Liver (tissue), 9 donors: Measurements from ENCODE around the gene SBK3. TPM values are rescaled to one million over a fixed set of nuclear protein-coding genes. Genes with fewer than 3 reads are reported as not detected.

Experiments
- DNase-seq: peaks from one replicate; pipeline ENCODE4 v3.0.0-alpha.2; 2017; ENCODE audit warnings: low spot score
- H3K27ac ChIP-seq, 2 donors: one replicate each; pipeline ENCODE4 v1.7.0; 2013; ENCODE audit warnings: inconsistent platforms in 2 of 2, low read length in 2 of 2, control low read depth in 1 of 2, low read depth in 1 of 2, mild to moderate bottlenecking in 1 of 2
- H3K27me3 ChIP-seq, 4 donors: one replicate each; pipeline versions ENCODE4 v1.6.1 to v1.7.0; 2013; ENCODE audit warnings: low read length in 3 of 4, inconsistent platforms in 1 of 4, mild to moderate bottlenecking in 1 of 4, moderate library complexity in 1 of 4; ENCODE audit not compliant: control insufficient read depth in 4 of 4, insufficient read depth in 4 of 4
- H3K36me3 ChIP-seq, 4 donors: one replicate each; pipeline versions ENCODE4 v1.6.1 to v1.7.0; 2013; ENCODE audit warnings: low read length in 3 of 4, mild to moderate bottlenecking in 3 of 4, low read depth in 1 of 4, moderate library complexity in 1 of 4; ENCODE audit not compliant: control insufficient read depth in 4 of 4, insufficient read depth in 3 of 4
- H3K4me1 ChIP-seq, 4 donors: one replicate each; pipeline versions ENCODE4 v1.6.1 to v1.7.0; 2013; ENCODE audit warnings: low read length in 3 of 4, mild to moderate bottlenecking in 3 of 4, moderate library complexity in 1 of 4; ENCODE audit not compliant: control insufficient read depth in 4 of 4, insufficient read depth in 4 of 4
- H3K4me3 ChIP-seq, 3 donors: one replicate each; pipeline versions ENCODE4 v1.6.1 to v1.7.0; 2013; ENCODE audit warnings: low read length in 3 of 3, control low read depth in 1 of 3, low read depth in 1 of 3, mild to moderate bottlenecking in 1 of 3
- H3K9ac ChIP-seq, 2 donors: one replicate each; pipeline ENCODE4 v1.7.0; 2013; ENCODE audit warnings: low read length in 2 of 2, mild to moderate bottlenecking in 2 of 2, moderate library complexity in 2 of 2, control low read depth in 1 of 2, low read depth in 1 of 2
- H3K9me3 ChIP-seq, 4 donors: one replicate each; pipeline versions ENCODE4 v1.6.1 to v1.7.0; 2013; ENCODE audit warnings: low read length in 3 of 4; ENCODE audit not compliant: control insufficient read depth in 4 of 4
- EGR1 ChIP-seq, 2 donors: IDR thresholded peaks; 2 replicates each; pipeline ENCODE4 v1.6.1; 2016 to 2018; ENCODE audit warnings: antibody characterized with exemption in 2 of 2, low read depth in 2 of 2
- FOXA1 ChIP-seq: IDR thresholded peaks from 2 replicates; pipeline ENCODE4 v1.6.1; 2016; ENCODE audit warnings: antibody characterized with exemption
- FOXA2 ChIP-seq: IDR thresholded peaks from 2 replicates; pipeline ENCODE4 v1.6.1; 2016; ENCODE audit warnings: antibody characterized with exemption
- JUND ChIP-seq, 2 donors: IDR thresholded peaks; 2 replicates each; pipeline ENCODE4 v1.6.1; 2016; ENCODE audit warnings: antibody characterized with exemption in 2 of 2
- RAD21 ChIP-seq, 2 donors: IDR thresholded peaks; 2 replicates each; pipeline ENCODE4 v1.6.1; 2016; ENCODE audit warnings: antibody characterized with exemption in 2 of 2, mild to moderate bottlenecking in 2 of 2
- WGBS: extraction: QIAGEN DNeasy Blood & Tissue Kit; methylation state at CpG from one replicate; pipeline ENCODE4 v1.1.7; 2013; 5-methylcytosine and 5-hydroxymethylcytosine counted together
- polyA plus RNA-seq, 2 donors: library from polyadenylated mRNA; stranded (reverse) in 1 of 2; unstranded in 1 of 2; fragments of 200-250 nt in 1 of 2; fragments of >200 nt in 1 of 2; fragmentation: Nextera tagmentation in 1 of 2; extraction: Ambion mirVana in 1 of 2; gene quantifications; one replicate each; pipeline versions ENCODE4 v1.2.1 to v1.2.3, GENCODE V29; 2013 to 2015
- total RNA-seq, 2 donors: library from RNA; depleted of rRNA; stranded (reverse); fragments of >200 nt; gene quantifications; one replicate each; pipeline ENCODE4 v1.2.3, GENCODE V29; 2014
- TF ChIP-seq, protein P1 (sequence below): IDR thresholded peaks from 2 replicates; pipeline ENCODE4 v1.6.1; 2016; ENCODE audit warnings: antibody characterized with exemption, mild to moderate bottlenecking
- TF ChIP-seq, protein P2 (sequence below): IDR thresholded peaks from 2 replicates; pipeline ENCODE4 v1.6.1; 2016; ENCODE audit warnings: antibody characterized with exemption
- donor health status: healthy.
- donor health status: healthy.
- donor health status: healthy.
- donor health status: healthy.
- donor health status: healthy.

The SBK3 gene
- total and polyA plus RNA-seq, 4 donors: 0.03 TPM; not detected in 3

DNA sequence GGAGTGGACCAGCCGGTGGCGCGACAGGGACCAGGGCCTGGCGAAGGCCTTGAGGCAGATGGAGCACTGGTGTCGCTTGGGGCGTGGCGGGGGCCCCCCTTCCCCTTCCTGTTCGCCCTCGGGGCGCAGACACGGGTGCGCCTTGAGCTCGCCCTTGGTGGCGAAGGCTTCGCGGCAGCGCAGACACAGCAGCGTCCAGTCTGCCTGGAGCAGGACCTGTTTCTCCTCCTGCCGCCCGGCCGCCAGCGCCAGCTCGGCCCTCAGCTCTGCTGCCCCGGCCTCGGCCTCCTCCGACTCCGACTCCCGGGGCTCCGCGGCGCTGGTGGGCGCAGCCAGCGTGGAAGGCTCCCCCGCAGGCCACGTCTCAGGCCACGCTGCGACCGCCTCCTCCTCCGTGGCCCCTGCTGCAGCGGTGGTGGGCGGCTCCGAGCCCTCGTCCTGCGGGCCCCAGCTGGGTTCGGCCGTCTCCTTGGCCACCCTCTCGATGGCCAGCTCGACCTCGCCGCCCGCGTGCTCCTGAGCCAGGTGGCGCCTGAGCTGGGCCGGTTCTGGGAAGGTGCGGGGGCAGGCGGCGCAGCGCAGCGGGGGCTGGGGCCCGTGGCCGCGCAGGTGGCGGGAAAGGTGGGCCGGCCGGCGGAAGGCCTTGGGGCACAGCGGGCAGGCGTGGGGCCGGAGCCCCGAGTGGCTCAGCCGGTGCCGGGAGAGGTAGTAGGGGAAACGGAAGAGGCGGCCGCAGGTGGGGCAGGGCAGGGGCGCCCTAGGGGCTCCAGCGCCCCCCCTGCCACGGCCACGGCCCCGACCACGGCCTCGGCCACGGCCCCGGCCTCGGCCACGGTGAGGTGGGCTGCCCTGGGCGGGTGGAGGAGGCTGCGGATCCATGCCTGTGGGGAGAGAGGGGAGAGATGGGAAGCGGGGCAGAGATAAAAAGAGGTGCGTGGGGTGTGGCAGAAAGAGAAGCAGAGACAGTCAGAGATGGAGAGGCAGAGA lies 33.7 kb upstream of the SBK3 start:
- H3K27me3 ChIP-seq: no peaks in the 10 kb centered on the region
- 96% methylated on average over 90 of the region's 90 CpGs for WGBS

DNA sequence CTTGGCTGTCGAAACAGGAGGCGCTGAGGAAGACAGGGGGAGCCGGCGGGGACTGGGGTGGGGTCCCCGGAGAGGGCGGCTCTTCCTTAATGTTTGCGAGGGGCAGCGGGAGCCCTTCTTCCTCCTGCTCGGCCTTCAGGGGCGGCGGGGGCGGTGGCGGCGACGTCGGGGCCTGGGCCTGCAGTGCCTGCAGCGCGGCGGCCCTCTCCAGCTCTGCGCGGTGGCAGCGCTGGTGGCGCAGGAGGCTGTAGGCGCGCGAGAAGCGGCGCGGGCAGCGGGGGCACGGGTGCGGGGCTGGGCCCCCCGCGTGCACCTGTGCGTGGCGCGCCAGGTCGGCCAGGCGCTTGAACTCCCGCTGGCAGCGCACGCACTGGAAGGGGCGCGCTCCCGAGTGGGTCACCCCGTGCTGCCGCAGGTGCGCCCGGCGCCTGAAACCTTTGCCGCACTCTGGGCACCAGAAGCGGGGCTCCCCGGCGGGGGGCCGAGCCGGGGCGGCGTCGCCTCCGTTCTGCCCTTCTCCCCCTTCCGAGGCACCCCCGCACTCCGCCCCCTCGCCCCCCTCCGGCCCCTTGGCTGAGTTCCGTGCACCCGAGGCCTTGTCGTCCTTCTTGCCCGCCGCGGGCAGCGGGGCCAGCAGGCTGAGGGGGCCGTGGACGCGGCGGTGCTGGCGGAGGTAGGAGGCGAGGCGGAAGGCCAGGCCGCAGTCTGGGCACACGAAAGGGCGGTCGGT lies 32.9 kb upstream of the SBK3 start:
- 96% methylated on average over 83 of the region's 83 CpGs for WGBS
- H3K27ac ChIP-seq: no peak overlapping the region
- no peaks in the 10 kb centered on the region for H3K27me3 ChIP-seq
- no peak overlapping the region for H3K9ac ChIP-seq
- no peaks in the 10 kb centered on the region for H3K9me3 ChIP-seq
- no peak overlapping the region for H3K4me3 ChIP-seq
- H3K4me1 ChIP-seq: peaks cover 6 to 23% (median 19%) of the 10 kb centered on the region in 4 donors
- DNase-seq: no peak
- peaks cover 0 to 7% (median 2%) of the 10 kb centered on the region in 4 donors for H3K36me3 ChIP-seq
- TF ChIP-seq JUND (IDR thresholded peaks at IDR 0.05) (no peak), FOXA2 (no peak), RAD21 (IDR thresholded peaks at IDR 0.05) (no peak)
- TF ChIP-seq, protein P1, sequence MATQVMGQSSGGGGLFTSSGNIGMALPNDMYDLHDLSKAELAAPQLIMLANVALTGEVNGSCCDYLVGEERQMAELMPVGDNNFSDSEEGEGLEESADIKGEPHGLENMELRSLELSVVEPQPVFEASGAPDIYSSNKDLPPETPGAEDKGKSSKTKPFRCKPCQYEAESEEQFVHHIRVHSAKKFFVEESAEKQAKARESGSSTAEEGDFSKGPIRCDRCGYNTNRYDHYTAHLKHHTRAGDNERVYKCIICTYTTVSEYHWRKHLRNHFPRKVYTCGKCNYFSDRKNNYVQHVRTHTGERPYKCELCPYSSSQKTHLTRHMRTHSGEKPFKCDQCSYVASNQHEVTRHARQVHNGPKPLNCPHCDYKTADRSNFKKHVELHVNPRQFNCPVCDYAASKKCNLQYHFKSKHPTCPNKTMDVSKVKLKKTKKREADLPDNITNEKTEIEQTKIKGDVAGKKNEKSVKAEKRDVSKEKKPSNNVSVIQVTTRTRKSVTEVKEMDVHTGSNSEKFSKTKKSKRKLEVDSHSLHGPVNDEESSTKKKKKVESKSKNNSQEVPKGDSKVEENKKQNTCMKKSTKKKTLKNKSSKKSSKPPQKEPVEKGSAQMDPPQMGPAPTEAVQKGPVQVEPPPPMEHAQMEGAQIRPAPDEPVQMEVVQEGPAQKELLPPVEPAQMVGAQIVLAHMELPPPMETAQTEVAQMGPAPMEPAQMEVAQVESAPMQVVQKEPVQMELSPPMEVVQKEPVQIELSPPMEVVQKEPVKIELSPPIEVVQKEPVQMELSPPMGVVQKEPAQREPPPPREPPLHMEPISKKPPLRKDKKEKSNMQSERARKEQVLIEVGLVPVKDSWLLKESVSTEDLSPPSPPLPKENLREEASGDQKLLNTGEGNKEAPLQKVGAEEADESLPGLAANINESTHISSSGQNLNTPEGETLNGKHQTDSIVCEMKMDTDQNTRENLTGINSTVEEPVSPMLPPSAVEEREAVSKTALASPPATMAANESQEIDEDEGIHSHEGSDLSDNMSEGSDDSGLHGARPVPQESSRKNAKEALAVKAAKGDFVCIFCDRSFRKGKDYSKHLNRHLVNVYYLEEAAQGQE: no peak
- TF ChIP-seq, protein P2, sequence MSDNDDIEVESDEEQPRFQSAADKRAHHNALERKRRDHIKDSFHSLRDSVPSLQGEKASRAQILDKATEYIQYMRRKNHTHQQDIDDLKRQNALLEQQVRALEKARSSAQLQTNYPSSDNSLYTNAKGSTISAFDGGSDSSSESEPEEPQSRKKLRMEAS: no peak

More for the DNA sequence above, 33.7 kb upstream of the SBK3 start:
- Histone ChIP-seq H3K4me3 (peak overlapping the region in 1 of 3 donors; percentile 95), H3K9me3 (no peaks in the 10 kb centered on the region), H3K36me3 (peaks cover 0 to 7% (median 2%) of the 10 kb centered on the region in 4 donors), H3K9ac (no peak overlapping the region), H3K27ac (no peak overlapping the region), H3K4me1 (peaks cover 6 to 27% (median 23%) of the 10 kb centered on the region in 4 donors)
- DNase-seq: no peak
- TF ChIP-seq, protein P1: no peak
- TF ChIP-seq FOXA1 (no peak), EGR1 (IDR thresholded peaks at IDR 0.05; ENCODE audit: low read depth in 2 of 2) (no peak), JUND (IDR thresholded peaks at IDR 0.05) (no peak)
